K562 (cell line): Measurements from ENCODE around the gene SIK3. TPM values are rescaled to one million over a fixed set of nuclear protein-coding genes. Genes with fewer than 3 reads are reported as not detected.
A peak's percentile ranks its signal among the peaks of the same experiment; 100 is the strongest.

Source experiments
- MGA ChIP-seq: fragments of 450-650 bp; IDR thresholded peaks from 2 replicates; pipeline ENCODE4 v1.6.1; 2016; ENCODE audit warnings: mild to moderate bottlenecking, moderate library complexity
- MNT ChIP-seq, 2 experiments: fragments of 450-650 bp; conservative IDR thresholded peaks; 2 replicates each; pipeline ENCODE4 v1.6.1; 2017; ENCODE audit warnings: mild to moderate bottlenecking in 2 of 2, moderate library complexity in 2 of 2
- TCF7L2 ChIP-seq: fragments of 150-350 bp; IDR thresholded peaks from 2 replicates; pipeline ENCODE4 v1.6.1; 2016; ENCODE audit warnings: low read depth, mild to moderate bottlenecking, low read length, moderate library complexity
- ZKSCAN8 ChIP-seq: fragments of 200-800 bp; sonication (Bioruptor generic); IDR thresholded peaks from 2 replicates; pipeline ENCODE4 v1.6.1; 2016; ENCODE audit warnings: missing genetic modification characterization, missing compliant biosample characterization
- ZNF740 ChIP-seq, 3 experiments: fragments of 200-800 bp in 1 of 3; sonication (Bioruptor generic) in 1 of 3; sonication (generic) in 1 of 3; formaldehyde crosslinking in 1 of 3; IDR thresholded peaks; 2 replicates each; pipeline versions ENCODE4 v1.6.1 to v1.8.0; 2016 to 2022; ENCODE audit warnings: mild to moderate bottlenecking in 2 of 3, missing compliant biosample characterization in 2 of 3, missing genetic modification characterization in 2 of 3, missing genetic modification reagents in 1 of 3
- polyA plus RNA-seq, 8 experiments: library from polyadenylated mRNA; depleted of rRNA in 4 of 8; stranded (reverse) in 5 of 8; unstranded in 3 of 8; fragments of >200 nt; fragmentation: Nextera tagmentation in 2 of 8; fragmentation: Illumina TruSeq in 1 of 8; extraction: Ambion mirVana in 2 of 8; extraction: Trizol in 1 of 8; gene quantifications; 2 replicates each; pipeline versions ENCODE4 v1.2.1 to v1.2.3, GENCODE V29; 2011 to 2014; ENCODE audit warnings: inconsistent platforms in 1 of 8, missing spikeins in 1 of 8
- total RNA-seq, 7 experiments: library from RNA; depleted of rRNA in 6 of 7; stranded (reverse); fragments of >200 nt in 6 of 7; fragmentation: Illumina TruSeq in 2 of 7; extraction: Trizol in 2 of 7; gene quantifications; 2 replicates each; pipeline versions ENCODE4 v1.2.1 to v1.2.3, GENCODE V29; 2011 to 2021; ENCODE audit warnings: low replicate concordance in 1 of 7

SIK3 gene
- total and polyA plus RNA-seq, 9 of the 15 experiments (the other 6 are each of a cell fraction or from before 2014, with no cell fraction given): 1.6 to 21.6 (median 8.0) TPM

GRCh38 chr11:117143871-117144476, 45.7 kb upstream of the SIK3 start, which contains the start of gene PAFAH1B2 (continued):
- TF ChIP-seq MGA (peak; percentile 93), ZNF740 (CRISPR knock-in tag; IDR thresholded peaks at IDR 0.05) (no peak), ZNF740 (tag; IDR thresholded peaks at IDR 0.05) (no peak), TCF7L2 (no peak), ZKSCAN8 (CRISPR knock-in tag) (no peak), MNT (conservative IDR thresholded peaks at IDR 0.05) (peak; percentile 90 to 95)
